GM18870 (cell line): ENCODE data around the gene SSTR5.

ENCODE experiments used
- ATAC-seq: cut with Tn5 transposase; IDR thresholded peaks from one replicate; pipeline ENCODE4 v1.9.1; 2021; ENCODE audit warnings: moderate library complexity; ENCODE audit not compliant: unreplicated experiment

Gene SSTR5

DNA sequence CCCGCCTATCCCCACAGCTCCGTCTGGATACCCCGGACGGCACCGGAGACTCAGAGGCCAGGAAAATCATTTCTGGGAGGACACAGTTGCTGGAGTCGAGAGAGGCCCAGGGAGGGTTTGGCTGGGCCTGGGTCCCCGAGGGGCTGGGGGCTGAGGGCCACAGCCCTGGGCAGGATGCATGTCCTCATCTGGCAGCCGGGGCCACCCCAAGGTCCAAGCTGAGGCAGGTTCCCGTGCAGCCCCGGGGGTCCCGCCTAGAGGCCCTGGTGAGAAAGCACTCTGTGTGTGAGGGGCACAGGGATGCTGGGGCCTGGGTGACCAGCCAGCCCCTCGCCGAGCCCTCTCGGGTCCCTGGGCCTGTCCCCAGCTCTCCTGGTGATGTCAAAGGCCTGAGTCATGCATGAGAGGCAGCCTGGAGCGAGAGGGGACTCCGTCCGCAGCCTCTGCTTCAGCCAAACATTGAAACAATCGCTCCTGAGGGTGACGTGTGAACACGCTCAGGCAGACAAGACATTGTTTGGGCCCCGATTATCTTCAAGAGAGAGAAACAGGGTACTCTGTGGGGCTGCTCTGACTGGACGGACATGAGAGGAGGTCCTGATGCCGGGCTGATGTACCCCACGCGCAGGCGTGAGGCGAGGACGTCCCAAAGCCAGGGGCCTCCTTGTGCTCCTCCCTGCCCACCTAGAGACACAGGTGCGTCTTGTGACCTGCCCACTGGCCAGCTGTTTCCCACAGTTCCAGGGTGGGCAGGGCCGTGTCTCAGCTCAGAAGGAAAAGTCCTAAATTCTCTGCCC, 49.3 kb downstream of the SSTR5 start:
- no peak for ATAC-seq

DNA sequence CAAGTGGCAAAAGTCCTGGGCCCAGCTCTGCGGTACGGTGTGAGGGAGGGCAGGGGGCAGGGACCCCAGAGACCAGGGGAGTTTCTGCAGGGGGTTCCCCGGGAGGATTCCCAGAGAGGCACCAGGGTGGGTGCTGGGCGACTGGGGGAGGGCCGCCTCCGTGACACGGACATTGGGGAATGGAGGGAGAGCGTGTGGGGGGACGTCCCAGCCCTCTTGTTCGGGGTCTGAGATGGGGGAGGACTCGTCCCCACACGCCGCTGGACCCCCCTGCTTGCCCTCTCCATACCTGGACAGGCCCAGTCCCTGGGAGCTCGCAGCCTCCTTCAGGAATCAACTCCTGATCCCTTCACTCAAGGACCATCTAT, 49.8 kb downstream of the SSTR5 start:
- ATAC-seq = no peak

DNA sequence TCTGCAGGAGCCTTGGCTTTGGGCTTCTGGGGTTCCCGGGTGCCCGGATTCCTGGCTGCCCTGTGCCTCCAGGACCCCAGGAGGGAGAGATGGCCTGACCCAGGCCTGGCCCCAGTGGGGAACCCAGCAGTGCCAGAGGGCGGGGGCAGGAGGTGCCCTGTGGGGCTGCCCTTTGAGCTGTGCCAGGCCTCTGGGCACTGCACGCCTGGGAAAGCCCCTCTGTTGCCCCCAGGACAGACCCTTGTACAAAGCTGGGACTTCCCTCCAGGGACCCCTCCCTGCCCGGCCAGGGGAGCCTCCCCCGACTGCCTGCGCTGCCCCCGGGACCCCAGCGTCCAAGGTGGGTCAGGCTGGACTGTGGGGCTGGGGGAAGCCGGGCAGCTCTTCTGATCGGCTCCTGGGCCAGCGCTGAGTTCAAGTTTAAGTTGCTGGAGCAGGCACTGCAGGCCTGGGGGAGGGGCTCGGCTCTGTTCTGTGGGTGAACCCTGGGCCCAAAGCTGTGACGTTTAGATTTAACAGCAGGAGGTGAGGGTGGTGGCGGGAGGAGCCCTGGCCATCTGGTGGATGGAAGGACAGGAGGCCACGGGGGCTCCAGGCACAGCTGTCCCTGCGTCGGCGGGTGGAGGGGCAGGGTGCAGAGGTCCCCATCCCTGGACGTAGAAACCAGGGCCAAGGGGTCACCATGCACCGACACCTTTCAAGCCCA, 51.1 kb downstream of the SSTR5 start:
- ATAC-seq = no peak

- ATAC-seq = no peak
These were observed 51.7 kb downstream of the SSTR5 start for GRCh38 chr16:1124291-1124690.

DNA sequence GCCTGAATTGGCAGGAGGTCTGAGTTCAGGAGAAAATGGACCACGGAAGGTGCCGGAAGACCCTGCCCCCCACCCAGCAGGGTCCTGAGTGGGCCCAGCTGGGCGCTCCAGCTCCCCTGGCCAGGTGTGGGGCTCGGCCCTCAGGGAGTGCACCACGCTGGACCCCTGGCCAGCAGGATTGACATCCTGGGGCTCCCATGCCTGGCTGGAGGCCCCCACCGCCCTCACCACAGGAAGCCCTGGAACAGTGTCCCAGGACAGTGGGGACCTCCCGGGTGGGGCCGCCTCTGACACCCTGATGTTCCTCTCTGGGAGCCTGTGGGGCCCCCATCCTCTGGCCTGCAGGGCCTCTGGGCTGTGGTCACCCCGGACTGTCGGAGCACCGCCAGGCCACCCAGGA, 52.2 kb downstream of the SSTR5 start:
- no peak for ATAC-seq

DNA sequence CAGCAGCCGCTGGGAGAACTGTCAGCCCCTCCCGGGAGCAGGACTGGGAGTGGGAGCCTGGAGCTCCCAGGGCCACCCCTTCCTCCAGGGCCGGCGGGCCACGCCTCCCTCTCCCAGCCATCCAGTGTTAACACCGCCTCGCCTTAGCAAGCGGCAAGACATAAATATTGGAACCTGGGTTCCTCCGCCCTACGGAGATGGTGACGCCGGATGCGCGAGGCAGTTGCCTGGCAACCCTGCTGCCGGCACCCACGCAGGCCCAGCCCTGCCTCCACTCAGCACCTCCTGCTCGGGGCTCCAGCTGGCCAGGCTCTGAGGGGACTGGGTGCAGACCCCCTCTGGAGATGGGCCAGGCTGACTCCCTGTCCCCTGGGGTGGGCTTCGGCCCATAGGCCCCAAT, 52.9 kb downstream of the SSTR5 start:
- ATAC-seq = no peak

DNA sequence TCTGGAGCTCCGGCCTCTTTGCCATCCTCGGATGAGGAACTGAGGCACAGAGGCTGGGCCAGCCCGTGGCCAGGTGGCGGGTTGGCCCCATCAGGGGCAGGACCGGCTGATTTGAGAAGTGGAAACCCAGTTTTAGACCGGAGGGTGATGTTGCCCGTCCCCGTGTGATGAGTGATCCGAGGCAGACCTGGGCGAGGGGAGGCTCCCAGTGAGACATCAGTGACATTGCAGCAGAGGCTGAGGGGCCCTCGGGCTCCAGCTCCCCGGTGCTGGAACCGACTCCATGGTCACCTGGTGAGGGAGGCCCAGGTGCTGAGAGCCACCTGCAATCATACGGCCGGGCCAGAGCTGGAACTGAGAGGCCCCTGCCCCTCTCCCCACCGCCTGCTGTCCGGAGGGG, 53.5 kb downstream of the SSTR5 start:
- no peak for ATAC-seq

DNA sequence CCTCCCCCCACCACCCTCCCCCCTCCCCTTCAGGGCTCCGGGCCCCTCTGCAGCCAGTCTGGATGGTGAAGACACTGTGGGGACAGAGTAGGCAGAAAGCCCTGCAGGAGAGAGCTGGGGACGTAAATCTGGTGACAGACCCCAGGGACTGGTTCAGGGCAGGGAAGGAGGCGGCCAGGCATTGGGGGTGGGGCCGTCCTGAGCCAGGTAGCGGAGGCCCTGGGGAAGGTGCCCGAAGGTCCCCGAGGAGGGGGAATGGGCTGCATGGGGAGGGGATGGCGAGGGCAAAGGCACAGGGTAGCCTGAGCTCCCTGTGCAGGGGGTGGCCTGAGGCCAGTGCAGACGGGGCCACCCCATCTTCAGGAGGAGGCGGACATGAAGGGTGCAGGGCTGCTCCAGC, 54.0 kb downstream of the SSTR5 start:
- no peak for ATAC-seq

GRCh38 chr16:1127101-1127500, 54.6 kb downstream of the SSTR5 start:
- ATAC-seq = no peak

- no peak for ATAC-seq
These were observed 55.6 kb downstream of the SSTR5 start for GRCh38 chr16:1127971-1128715.

GRCh38 chr16:1129106-1129960, 56.8 kb downstream of the SSTR5 start:
- ATAC-seq = no peak

DNA sequence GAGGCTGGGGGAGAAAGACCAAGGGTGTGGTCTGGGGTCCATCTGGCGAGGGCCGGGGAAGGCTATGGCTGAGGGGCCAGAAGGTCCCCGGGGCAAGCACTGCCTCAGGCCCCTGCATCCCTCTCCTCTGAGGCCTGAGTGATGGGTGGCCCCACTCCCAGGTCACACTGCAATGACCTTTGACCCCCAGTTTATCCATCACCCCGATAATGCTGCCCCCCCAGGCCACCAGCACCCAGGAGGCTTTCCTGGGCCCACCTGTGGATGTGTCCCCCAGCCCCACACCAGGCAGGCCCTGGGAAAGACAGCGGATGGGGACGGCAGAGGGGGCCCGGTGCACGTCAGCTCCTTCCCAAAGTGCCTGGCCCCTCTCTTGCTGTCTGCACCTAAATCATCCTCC, 57.8 kb downstream of the SSTR5 start:
- no peak for ATAC-seq
